ENCODE data around the gene RAB11FIP3.
"Not testable (repeated sequence)": the region's sequence is repeated elsewhere in the genome, so short reads cannot be mapped to it uniquely, and the experiment has no call there.

The RAB11FIP3 gene

GRCh38 chr16:424623-425081 is 797 bp upstream of the RAB11FIP3 start:
- DNase-seq: no peak

- peak; percentile 33 to 53 for DNase-seq
These were observed 278 bp downstream of the RAB11FIP3 start for GRCh38 chr16:425740-426114.

- DNase-seq: peak in 1 of 2 donors; percentile 23
These were observed 861 bp downstream of the RAB11FIP3 start for GRCh38 chr16:426115-426905.

GRCh38 chr16:426906-427249 is 1.4 kb downstream of the RAB11FIP3 start:
- DNase-seq: no peak

- DNase-seq: no peak
These were observed 1.8 kb downstream of the RAB11FIP3 start for GRCh38 chr16:427250-427649.

GRCh38 chr16:430904-431303 is 5.5 kb downstream of the RAB11FIP3 start:
- no peak for DNase-seq

- no peak for DNase-seq
These were observed 15.2 kb downstream of the RAB11FIP3 start for GRCh38 chr16:440627-441026.

GRCh38 chr16:441447-441846 is 16.0 kb downstream of the RAB11FIP3 start:
- no peak for DNase-seq

GRCh38 chr16:442976-443375 is 17.5 kb downstream of the RAB11FIP3 start:
- no peak for DNase-seq

- DNase-seq: no peak
These were observed 18.6 kb downstream of the RAB11FIP3 start for GRCh38 chr16:444027-444426.

GRCh38 chr16:445566-445965 is 20.1 kb downstream of the RAB11FIP3 start:
- DNase-seq: no peak

GRCh38 chr16:450385-450784 is 24.9 kb downstream of the RAB11FIP3 start:
- no peak for DNase-seq

- no peak for DNase-seq
These were observed 25.5 kb downstream of the RAB11FIP3 start for GRCh38 chr16:450785-451512.

- DNase-seq: no peak
These were observed 29.0 kb downstream of the RAB11FIP3 start for GRCh38 chr16:454397-454940.

GRCh38 chr16:455453-455852 is 30.0 kb downstream of the RAB11FIP3 start:
- DNase-seq: no peak

- DNase-seq: no peak
These were observed 31.5 kb downstream of the RAB11FIP3 start for GRCh38 chr16:456891-457483.

- no peak for DNase-seq
These were observed 32.4 kb downstream of the RAB11FIP3 start for GRCh38 chr16:457732-458400.

GRCh38 chr16:459761-460160 is 34.3 kb downstream of the RAB11FIP3 start:
- no peak for DNase-seq

- DNase-seq: no peak
These were observed 35.3 kb downstream of the RAB11FIP3 start for GRCh38 chr16:460787-461186.

- DNase-seq: no peak
These were observed 37.6 kb downstream of the RAB11FIP3 start for GRCh38 chr16:463071-463470.

GRCh38 chr16:466651-467050 is 41.2 kb downstream of the RAB11FIP3 start:
- DNase-seq: no peak

GRCh38 chr16:467249-467871 is 41.9 kb downstream of the RAB11FIP3 start:
- not testable (repeated sequence) for DNase-seq

Data from stimulated activated CD4-positive, alpha-beta T cell treated with anti-CD3 and anti-CD28 coated beads, Interleukin-2, amount 100 ng/mL, for 24 hours (primary cell).